ENCODE measurements around the gene ZMYM4.
"Not testable (repeated sequence)": the region's sequence is repeated elsewhere in the genome, so short reads cannot be mapped to it uniquely, and the experiment has no call there.

ZMYM4 gene

DNA sequence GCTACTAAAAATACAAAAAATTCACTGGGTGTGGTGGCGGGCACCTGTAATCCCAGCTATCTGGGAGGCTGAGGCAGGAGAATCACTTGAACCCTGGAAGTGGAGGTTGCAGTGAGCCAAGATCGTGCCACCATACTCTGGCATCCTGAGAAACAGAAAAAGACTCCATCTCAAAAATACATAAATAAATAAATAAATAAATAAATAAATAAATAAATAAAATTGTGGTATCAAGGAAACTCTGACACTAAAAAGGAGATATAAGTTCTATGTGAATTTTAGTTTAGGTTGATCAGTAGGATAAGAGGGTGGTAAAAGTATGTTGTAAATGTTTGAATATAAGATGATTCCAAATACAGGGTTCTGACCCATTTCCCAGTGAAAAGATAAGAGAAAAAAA lies 63.1 kb downstream of the ZMYM4 start:
- DNase-seq, result not testable (repeated sequence)

- no peak for DNase-seq
Measured at GRCh38 chr1:35334485-35334884, 66.0 kb downstream of the ZMYM4 start.

DNA sequence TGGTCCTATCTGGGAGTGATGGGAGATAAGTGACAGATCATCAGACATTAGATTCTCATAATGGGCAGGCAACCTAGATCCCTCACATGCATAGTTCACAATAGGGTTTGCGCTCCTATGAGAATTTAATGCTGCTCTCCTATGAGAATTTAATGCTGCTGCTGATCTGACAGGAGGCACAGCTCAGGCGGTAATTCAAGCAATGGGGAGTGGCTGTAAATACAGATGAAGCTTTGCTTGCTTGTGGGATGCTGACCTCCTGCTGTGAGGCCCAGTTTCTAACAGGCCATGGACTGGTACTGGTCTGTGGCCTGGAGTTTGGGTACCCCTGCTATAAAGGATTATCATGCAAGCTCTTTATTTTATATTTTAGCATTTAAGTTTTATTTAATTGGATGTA lies 72.0 kb downstream of the ZMYM4 start:
- DNase-seq, result no peak

DNA sequence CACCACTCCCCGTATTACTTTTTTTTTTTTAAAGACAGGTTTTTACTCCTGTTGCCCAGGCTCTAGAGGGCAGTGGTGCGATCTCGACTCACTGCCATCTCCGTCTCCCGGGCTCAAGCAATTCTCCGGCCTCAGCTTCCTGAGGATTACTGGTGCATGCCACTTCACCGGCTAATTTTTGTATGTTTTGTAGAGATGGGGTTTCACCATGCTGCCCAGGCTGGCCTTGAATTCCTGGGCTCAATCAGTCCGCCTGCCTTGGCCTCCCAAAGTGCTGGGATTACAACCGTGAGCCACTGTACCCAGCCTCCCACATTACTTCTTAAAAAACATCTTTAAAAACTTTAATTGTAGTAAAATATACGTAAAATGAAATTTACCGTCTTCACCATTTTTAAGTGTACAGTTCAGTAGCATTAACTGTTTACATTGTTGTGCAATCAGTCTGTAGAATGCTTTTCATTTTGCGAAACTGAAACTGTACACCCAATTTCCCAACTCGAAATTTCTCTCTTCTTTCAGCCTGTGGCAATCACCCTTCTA lies 77.0 kb downstream of the ZMYM4 start:
- no peak for DNase-seq

DNA sequence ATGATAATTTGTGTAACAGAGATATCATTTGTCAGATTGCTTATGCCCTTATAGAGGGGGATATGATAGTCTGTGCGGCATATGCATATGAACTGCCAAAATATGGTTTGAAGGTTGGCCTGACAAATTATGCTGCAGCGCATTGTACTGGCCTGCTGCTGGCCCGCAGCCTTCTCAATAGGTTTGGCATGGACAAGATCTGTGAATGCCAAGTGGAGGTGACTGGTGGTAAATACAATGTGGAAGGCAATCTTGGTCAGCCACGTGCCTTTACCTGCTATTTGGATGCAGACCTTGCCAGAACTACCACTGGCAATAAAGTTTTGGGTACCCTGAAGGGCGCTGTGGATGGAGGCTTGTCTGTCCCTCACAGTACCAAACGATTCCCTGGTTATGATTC lies 82.4 kb downstream of the ZMYM4 start:
- no peak for DNase-seq

DNA sequence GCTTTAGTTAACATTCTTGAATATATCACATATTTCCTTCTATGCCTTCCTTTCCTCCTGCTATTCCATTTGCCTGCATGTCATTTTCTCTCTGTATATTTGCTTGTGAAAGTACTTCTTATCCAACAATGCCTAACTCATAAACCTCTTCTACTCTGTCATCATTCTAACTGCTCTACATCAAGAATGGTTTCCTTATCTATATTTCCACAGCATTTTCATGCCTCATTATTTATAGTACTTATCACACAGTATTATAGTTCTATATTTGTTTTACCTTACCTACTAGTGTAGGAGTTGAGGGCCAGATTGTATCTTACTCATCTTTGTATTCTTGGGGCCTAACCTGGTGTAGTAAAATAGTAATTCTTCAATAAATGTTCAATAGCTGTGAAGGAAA lies 91.5 kb downstream of the ZMYM4 start:
- no peak for DNase-seq

GRCh38 chr1:35361638-35362037 lies 93.1 kb downstream of the ZMYM4 start:
- DNase-seq, result no peak

DNA sequence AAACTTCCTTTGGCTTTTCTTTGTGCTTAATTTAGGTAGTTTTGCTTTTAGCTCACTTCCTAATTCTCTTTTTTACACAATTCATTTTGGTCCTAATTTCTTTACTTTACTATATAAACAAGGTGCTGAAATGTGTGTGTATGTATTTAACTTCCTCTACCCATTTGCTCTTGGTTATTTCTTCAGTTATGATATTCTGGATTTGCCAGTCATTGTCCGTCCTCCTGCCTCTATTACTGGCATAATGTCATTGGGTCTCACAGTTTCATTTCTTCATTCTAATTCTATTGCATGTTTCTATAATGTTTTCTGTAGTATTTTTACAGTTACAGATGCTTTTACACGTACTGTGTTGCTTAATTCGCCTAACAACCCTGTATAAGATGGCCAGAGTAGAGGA lies 96.2 kb downstream of the ZMYM4 start:
- DNase-seq, result no peak

GRCh38 chr1:35367914-35368313 lies 99.4 kb downstream of the ZMYM4 start:
- no peak for DNase-seq

GRCh38 chr1:35369922-35370671 lies 101.6 kb downstream of the ZMYM4 start:
- no peak for DNase-seq

DNA sequence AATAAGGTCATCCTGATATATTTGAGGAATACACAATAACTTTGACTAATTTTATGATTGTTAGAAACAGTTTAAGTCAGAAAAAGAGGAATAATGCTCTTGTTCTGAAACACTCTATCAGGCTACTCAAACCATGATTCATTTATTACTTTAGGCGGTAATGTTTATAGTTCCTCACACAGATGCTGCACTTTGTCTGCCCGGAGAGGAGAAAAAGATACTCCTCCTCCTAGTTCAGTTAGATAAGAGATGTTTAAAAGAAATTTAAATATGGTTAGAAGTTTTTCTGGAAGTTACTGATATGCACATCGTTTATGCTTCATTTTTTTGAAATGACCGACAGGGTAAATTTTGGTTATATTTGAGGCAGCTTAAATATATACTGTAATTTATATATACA lies 103.0 kb downstream of the ZMYM4 start:
- no peak for DNase-seq

DNA sequence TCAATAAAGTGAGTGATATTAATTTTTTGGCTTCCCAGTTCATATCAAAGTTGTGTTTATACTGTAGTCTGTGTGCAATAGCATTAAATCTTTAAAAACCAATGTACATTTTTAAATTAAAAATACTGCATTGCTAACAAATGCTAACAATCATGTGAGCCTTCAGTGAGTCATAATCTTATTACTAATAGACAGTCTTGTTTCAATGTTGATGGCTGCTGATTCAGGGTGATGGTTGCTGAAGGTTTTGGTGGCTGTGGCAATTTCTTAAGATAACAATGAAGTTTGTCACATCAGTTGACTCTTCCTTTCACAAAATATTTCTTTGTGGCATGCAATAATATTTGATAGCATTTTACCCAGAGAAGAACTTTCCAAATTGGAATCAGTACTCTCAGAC lies 109.0 kb downstream of the ZMYM4 start:
- DNase-seq, result no peak

DNA sequence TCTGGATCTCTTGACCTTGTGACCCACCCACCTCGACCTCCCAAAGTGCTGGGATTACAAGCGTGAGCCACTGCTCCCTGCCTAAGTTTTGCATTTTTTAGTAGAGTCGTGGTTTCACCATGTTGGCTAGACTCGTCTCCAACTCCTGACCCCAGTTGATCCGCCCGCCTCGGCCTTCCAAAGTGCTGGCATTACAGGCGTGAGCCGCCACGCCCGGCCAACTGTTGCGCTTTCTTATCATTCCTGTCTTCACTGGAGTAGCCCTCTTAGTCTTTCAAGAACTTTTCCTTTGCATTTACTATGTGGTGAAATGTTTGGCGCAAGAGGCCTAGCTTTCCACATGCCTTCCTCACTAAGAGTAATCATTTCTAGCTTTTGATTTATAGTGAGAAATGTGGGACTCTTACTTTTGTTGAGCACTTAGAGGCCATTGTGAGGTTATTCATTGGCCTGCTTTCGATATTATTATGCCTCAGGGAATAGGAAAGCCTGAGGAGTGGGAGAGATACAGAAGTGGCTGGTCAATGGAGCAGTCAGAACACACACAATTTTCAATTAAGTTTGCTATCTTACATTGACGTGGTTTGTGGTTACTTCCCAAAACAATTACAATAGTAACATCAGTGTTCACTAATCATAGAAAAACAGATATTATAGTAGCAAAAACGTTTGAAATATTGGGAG lies 111.0 kb downstream of the ZMYM4 start:
- no peak for DNase-seq

DNA sequence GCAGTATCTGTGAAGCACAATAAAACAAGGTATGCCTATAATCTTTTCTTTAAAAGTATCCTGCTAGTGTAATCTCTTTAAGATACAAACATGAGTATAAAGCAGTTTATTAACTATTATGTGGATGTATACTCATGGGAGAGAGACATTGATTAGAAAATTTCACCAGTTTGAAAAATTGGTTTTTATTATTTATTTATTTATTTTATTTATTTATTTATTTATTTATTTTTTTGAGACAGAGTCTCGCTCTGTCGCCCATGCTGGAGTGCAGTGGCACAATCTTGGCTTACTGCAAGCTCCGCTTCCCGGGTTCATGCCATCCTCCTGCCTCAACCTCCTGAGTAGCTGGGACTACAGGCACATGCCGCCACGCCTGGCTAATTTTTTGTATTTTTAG lies 111.6 kb downstream of the ZMYM4 start:
- DNase-seq, result not testable (repeated sequence)

DNA sequence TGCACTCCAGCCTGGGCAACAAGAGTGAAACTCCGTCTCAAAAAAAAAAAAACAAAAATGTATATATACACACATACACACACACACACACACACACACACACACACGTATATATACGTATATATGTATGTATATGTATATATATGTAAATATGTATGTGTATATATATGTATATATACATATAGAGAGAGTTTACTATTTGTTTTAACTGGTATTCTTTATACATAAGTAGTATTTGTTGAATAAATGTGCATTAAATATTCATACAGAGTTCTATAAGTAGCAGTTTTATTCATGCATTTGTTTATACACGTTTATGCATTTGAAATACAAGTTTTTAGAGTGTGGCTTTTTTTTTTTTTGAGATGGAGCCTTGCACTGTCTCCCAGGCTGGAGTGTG lies 113.6 kb downstream of the ZMYM4 start:
- no peak for DNase-seq

- no peak for DNase-seq
Measured at GRCh38 chr1:35386290-35386689, 117.8 kb downstream of the ZMYM4 start.

DNA sequence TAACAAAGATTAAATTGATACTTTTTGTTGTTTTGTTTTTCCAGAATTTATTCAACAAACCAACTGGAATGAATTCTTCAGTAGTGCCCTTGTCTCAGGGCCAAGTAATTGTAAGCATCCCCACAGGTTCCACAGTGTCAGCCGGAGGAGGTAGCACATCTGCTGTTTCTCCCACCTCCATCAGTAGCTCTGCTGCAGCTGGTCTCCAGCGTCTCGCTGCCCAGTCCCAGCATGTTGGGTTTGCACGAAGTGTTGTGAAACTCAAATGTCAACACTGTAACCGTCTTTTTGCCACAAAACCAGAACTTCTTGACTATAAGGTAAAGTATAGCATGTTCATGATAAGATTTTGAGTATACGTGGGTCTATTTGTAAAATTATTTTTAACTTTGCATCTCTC lies 118.5 kb downstream of the ZMYM4 start:
- DNase-seq, result no peak

DNA sequence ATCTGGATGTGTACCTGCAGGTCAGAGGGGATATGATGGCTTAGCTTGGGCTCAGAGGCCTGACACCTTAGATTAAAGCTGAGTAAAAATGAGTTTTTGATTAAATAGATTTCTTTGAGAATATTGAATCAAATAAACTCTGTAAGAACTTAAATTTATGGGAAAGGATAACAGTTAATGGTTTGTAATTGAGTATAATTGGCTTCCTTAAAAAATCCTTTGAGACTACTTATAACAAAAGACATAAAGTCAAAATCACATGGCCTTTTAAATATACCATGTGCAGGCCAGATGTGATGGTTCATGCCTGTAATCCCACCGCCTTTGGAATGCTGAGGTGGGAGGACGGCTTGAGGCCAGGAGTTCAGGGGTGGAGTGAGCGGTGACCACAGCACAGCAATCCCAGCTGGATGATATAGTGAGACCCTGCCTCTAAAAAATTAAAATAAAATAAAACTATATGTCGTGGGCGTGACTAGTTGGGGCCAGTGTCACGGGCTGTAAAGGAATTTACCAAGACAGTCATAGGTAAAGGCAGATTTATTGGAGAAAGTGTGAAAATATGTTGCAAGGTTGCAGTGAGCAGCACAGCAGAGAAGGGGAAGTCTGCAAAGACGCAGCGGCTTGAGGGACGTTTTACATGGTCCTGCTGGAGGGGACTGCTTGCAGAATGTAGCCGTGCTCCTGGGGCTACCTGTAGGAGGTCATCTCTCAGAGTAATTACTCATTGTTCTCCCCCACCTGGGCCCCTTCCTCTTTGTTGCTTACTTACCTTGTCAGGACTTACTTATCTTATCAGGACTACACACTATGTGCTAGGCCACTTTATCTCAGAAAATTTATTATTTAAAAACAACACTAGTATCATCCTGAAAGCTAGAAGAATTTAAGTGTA lies 122.3 kb downstream of the ZMYM4 start:
- no peak for DNase-seq

DNA sequence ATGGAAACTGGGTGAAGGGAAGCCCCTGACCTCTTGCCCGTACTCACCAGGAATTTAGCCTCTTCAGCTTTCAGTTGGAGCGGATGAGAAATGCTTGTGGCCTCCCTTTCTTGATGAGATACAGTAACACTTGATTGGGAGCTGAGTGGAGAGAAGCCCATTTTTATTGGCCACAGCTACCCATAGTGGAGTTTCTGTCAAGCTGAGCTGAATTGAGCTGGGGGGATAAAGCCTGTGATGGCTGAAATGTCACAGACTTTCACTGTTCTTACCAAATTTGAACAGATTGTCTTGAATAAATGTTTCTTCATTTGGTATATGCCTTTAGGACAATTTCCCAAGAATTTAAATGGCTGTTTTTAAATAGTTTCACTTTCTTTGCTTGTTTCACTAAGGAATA lies 125.9 kb downstream of the ZMYM4 start:
- DNase-seq, result no peak

DNA sequence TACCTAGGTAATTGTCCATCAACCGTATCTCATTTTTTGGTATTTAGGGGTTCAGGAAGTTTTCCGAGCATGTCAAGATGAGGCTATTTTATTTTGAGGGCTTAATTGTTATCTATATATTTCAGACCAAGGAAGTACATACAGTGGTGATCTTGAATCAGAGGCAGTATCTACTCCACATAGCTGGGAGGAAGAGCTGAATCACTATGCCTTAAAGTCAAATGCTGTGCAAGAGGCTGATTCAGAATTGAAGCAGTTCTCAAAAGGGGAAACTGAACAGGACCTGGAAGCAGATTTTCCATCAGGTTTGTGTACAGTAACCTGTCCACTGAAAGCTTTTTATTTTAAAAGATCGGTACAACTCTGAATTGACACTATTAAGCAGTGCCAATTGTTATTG lies 130.2 kb downstream of the ZMYM4 start:
- DNase-seq, result no peak

DNA sequence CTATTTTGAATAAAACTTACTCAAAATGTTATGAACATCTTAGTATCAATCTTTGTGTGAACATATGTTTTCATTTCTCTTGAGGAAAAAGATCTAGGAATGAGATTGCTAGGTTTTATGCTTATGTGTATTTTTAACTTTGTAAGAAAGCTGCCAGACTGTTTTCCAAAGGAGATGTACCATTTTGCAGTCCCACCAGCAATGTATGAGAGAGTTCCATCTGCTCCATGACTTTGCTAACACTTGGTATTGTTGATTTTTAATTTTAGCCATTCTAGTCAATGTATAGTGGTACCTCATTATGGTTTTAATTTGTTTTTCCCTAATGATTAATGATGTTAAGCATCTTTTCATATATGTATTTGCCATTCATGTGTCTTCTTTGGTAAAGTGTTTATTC lies 132.5 kb downstream of the ZMYM4 start:
- DNase-seq, result no peak

DNA sequence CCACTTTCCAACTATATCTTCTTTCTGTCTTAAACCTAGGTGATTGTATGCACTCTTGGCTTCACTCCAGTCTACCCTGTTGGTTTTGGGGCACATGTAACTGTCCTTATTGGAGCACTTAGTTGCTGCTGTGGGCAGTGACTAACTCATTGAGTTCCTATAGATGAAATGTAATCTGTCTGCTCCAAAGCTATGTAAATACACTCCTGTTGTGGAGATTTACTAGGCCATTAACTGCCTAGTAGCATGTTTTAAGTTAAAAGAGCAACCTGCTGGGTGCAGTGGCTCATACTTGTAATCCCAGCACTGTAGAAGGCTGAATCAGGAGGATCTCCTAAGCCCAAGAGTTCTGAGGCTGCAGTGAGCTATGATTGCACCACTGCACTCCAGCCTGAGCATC lies 137.6 kb downstream of the ZMYM4 start:
- no peak for DNase-seq

- no peak for DNase-seq
Measured at GRCh38 chr1:35407743-35408142, 139.2 kb downstream of the ZMYM4 start.

DNA sequence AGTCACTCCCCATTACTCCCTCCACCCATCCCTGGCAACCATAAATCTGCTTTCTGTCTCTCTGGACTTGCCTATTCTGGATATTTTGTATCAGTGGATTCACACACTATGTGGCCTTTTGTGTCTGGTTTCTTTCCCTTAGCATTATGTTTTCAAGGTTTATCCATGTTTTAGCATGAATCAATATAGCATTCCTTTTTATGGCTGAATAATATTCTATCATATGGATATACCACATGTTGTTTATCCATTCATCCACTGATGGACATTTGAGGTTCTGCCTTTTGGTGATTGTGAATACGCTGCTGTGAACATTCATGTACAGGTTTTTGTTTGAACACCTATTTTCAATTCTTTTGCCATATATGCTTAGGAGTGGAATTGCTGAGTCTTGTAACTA lies 140.4 kb downstream of the ZMYM4 start:
- DNase-seq, result no peak

All from NCI-H2227 treated with DMSO at 0.1 percent for 48 hours (cell line).